Neuron (in vitro differentiated cells): Measurements from ENCODE around the gene AK4.

Experiments used
- H2AFZ ChIP-seq: one replicate; pipeline ENCODE4 v1.6.1; 2013; ENCODE audit warnings: low read depth, mild to moderate bottlenecking, inconsistent platforms, low read length, moderate library complexity
- H3K27me3 ChIP-seq: one replicate; pipeline ENCODE4 v1.6.1; 2013; ENCODE audit warnings: low read length; ENCODE audit not compliant: insufficient read depth
- H3K36me3 ChIP-seq: one replicate; pipeline ENCODE4 v1.6.1; 2013; ENCODE audit warnings: low read length; ENCODE audit not compliant: insufficient read depth
- H3K4me1 ChIP-seq: one replicate; pipeline ENCODE4 v1.6.1; 2013; ENCODE audit warnings: low read length; ENCODE audit not compliant: insufficient read depth
- H3K4me3 ChIP-seq: 2 replicates; pipeline ENCODE4 v1.5.1; 2013; ENCODE audit warnings: mild to moderate bottlenecking, low read length, moderate library complexity
- H3K9me3 ChIP-seq: one replicate; pipeline ENCODE4 v1.6.1; 2013; ENCODE audit warnings: low read length

Gene AK4

DNA sequence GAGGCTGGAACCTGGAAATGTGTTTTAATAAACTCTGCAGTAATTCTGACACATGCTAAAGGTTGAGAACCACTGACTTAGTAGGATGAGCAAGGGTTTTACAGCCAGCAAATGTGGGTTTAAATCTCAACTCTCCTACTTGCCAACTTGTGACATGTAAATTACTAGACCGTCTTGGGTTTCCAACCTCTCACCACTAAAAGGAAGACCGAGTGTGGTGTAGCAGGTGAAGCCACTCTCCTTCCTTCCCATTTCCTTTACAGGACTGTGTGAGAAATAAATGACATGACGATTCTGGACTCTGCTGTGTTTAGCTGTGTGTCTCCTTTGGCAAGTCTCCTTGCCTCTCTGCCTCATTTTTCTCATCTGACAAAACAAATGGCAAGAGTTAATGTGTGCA, 111.8 kb downstream of the AK4 start:
- H3K4me3 ChIP-seq, result no peak overlapping the region
- H3K4me1 ChIP-seq, result peaks cover 12% of the 10 kb centered on the region
- peaks cover 7% of the 10 kb centered on the region for H3K27me3 ChIP-seq

DNA sequence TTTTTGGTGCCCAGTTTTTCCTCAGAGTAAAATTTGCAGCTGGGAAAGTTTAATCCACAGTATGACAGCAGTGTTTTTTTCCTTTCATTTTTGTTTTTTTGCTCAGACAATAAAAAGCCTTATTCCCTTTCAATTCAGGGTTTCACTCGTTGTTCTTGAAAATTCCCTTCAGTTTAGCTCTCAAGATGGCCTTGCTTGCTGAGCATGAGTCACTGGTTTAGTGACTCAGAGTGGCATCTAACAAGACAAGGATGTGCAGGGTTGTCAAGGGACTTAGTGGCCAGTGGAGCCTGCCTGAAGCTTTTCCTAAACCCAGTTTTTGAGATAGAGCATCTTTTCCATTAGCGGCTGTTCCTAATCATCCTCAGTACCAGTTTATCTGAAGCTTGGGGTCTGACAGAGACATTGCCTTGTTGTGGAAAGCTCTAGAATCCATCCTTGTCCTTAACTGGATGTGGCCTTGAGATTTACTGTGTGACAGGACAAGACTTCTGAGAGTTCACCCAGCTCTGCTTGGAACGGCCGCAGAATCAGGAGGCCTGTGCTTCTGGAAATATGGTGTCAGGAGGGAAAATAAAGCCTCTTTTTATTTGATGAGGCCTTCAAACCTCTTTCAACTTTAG, 113.0 kb downstream of the AK4 start:
- Histone ChIP-seq H3K9me3 (no peaks in the 10 kb centered on the region), H2AFZ (no peak overlapping the region)

More for the DNA sequence above, 111.8 kb downstream of the AK4 start:
- H3K9me3 ChIP-seq, result no peaks in the 10 kb centered on the region
- H2AFZ ChIP-seq, result no peak overlapping the region
- H3K36me3 ChIP-seq, result no peaks in the 10 kb centered on the region

DNA sequence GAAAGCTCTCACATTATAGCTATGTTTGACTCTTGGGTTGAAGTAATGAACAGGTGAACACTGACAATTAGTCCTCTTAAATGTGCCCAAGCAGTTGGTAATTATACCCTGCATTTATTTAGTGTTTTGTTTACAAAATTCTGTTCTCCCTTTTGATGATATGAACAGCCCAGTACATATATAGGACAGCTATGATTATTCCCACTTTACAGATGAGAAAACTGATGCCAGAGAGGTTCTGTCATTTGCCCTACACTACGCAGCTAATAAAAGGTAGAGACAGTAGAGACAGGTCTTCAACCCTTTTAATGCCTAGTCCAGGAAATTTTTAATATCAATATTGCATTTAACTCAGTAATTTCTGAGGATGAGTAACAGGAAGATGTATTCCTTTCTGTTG, 115.3 kb downstream of the AK4 start:
- Histone ChIP-seq H3K27me3 (peaks cover 33% of the 10 kb centered on the region), H3K9me3 (no peaks in the 10 kb centered on the region), H3K36me3 (no peaks in the 10 kb centered on the region), H3K4me3 (no peak overlapping the region), H2AFZ (no peak overlapping the region), H3K4me1 (peaks cover 17% of the 10 kb centered on the region)

More for the DNA sequence above, 113.0 kb downstream of the AK4 start:
- peaks cover 15% of the 10 kb centered on the region for H3K27me3 ChIP-seq
- no peaks in the 10 kb centered on the region for H3K36me3 ChIP-seq
- peaks cover 13% of the 10 kb centered on the region for H3K4me1 ChIP-seq
- no peak overlapping the region for H3K4me3 ChIP-seq

DNA sequence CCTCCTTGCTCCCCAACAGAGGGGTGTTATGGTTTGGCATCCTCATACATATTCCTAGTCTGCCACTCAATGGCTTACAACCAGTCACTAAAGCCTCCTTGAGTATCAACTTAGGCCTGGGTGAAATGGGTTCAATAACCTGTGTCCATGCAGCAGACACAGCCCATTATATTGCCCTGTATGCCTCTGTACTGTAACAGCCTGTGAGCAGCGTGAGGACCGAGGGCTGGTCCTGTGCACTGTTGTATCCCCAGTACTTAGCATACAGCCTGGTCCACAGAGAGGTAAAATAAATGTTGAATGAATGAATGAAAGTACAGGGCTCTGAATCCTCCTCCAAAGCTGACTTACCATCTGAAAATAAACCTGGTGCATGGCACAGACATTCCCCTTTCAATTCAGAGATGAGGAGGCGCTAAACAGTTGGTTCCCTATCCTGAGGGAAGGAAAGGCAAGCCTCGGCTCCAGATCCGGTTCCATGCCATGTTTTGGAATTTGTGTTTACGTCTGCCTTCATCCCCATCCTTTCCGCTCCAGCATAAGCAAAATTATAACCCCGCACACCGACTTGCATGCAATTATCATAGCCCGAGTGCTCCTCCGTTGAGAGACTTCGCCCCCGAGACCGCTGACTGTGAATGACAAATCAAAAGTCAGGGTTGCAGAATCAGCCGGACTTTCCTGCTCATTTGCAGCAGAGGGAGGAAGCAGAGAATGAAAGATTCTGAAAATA, 116.4 kb downstream of the AK4 start:
- peaks cover 33% of the 10 kb centered on the region for H3K27me3 ChIP-seq
- H3K9me3 ChIP-seq, result no peaks in the 10 kb centered on the region
- H3K4me1 ChIP-seq, result peaks cover 17% of the 10 kb centered on the region
- peak overlapping the region; percentile 22 for H3K4me3 ChIP-seq
- no peaks in the 10 kb centered on the region for H3K36me3 ChIP-seq
- no peak overlapping the region for H2AFZ ChIP-seq

DNA sequence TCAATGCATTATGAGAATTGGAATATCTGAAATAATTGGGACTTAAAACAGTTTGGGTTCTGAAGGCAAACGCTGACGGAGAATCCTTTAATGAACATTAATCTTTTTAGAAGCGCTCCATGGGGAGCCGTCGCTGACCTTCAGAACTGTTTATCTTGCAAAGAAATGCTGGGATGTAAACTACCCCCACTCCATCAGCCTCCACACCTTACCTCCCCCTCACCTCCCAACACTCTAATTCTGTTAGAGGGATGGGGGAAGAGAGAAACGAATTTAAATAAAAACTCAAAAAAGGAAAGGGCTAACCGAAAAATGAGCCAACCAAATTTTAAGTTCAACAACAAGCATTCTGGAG, 117.3 kb downstream of the AK4 start:
- Histone ChIP-seq H3K36me3 (no peaks in the 10 kb centered on the region), H3K9me3 (no peaks in the 10 kb centered on the region), H3K4me1 (peaks cover 17% of the 10 kb centered on the region), H2AFZ (peak overlapping the region; percentile 97), H3K4me3 (peak overlapping the region; percentile 55), H3K27me3 (peaks cover 34% of the 10 kb centered on the region)

DNA sequence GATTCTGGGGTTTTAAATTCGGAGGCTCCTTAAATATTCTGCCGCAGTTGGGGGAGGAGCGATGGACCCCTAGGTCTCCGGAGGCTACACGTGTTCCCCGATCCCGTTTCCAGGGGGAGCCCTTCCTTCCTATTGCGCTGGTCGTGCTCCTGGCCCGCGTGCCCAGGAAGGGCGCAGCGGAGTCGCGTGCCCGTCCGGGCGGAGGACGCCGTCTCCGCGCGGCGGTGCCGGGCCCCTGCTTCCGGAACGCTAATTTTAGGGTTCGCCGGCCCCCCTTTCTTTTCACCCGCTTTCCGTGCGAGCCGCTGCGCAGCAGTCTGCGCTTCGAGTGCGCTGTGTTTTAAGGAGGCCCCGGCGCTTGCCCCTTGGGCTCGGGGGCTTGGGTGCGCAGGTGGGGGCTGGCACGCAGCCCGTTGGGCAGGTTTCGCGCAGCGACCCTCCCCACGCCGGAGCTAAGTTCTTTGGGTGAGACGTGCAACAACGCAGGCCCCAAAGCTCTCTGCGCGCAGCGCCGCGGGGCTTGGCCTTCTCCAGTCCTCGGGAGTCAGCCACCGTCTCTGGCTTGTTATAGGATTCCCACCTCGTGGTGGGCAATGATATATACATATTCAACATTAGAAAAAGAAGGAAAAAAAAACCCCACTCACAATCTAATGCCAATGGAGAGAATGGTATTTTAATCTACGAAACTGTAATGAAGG, 117.8 kb downstream of the AK4 start:
- Histone ChIP-seq H2AFZ (peak overlapping the region; percentile 97), H3K36me3 (no peaks in the 10 kb centered on the region), H3K9me3 (no peaks in the 10 kb centered on the region), H3K4me1 (peaks cover 17% of the 10 kb centered on the region), H3K4me3 (peak overlapping the region; percentile 55), H3K27me3 (peaks cover 34% of the 10 kb centered on the region)

DNA sequence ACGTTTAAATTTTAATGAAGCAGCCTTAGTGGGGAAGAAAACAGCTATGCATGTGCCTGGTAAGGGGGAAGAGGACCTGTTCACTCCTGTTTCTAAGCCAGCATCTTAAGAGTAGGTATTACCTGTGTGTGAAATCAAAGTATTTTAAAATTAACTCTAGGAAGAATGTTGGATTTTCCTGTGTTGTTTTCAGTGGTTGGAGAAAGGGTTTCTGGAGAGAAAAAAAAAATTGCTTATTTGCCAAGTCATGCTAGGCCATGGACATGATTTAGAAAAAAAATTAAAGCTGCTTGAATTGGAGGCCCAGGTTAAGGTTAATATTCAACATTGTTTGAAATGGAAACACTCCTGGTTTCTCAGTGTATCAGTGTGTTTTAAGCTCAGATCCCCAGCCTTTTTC, 118.5 kb downstream of the AK4 start:
- Histone ChIP-seq H3K27me3 (peaks cover 34% of the 10 kb centered on the region), H2AFZ (no peak overlapping the region), H3K36me3 (no peaks in the 10 kb centered on the region), H3K9me3 (no peaks in the 10 kb centered on the region), H3K4me3 (peak overlapping the region; percentile 55), H3K4me1 (peaks cover 17% of the 10 kb centered on the region)

DNA sequence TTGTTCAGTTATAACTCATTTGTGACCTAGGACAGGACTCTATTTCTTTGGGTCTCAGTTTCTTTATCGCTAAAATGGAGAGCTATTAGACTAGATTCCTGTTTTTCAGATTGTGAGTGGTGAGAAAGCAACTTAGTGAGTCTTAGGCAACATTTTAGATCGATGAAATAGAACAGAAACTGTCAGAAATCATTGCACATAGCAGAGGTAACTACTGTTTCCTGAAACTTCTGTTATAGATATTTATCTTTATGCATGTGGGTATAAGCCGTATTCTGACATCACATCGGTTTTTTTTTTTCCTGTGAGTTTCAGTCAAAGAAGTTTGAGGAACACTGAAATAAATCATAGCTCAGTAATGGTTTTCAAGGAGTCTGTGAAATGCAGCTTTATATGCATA, 119.3 kb downstream of the AK4 start:
- Histone ChIP-seq H3K36me3 (no peaks in the 10 kb centered on the region), H2AFZ (no peak overlapping the region), H3K27me3 (peaks cover 34% of the 10 kb centered on the region), H3K4me1 (peaks cover 17% of the 10 kb centered on the region), H3K4me3 (no peak overlapping the region), H3K9me3 (no peaks in the 10 kb centered on the region)

DNA sequence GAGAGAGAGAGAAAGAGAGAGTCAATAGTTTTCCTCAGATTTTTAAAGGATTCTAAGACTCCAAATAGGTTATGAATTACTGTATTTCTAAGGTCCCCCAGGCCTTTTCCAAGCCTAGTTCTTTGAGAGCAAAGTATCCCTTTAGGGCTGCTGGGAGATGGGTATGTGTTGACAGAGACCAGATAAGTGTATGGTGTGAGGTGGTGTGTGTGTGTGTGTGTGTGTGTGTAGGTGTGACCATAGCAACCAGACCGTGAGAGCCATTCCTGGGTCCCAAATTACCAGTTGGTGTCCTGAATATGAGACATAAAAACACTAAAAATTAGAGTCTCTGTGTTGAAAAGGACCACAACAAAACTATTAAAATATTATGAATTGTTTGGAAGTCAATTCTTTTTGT, 119.7 kb downstream of the AK4 start:
- no peaks in the 10 kb centered on the region for H3K36me3 ChIP-seq
- H3K27me3 ChIP-seq, result peaks cover 34% of the 10 kb centered on the region
- no peaks in the 10 kb centered on the region for H3K9me3 ChIP-seq

DNA sequence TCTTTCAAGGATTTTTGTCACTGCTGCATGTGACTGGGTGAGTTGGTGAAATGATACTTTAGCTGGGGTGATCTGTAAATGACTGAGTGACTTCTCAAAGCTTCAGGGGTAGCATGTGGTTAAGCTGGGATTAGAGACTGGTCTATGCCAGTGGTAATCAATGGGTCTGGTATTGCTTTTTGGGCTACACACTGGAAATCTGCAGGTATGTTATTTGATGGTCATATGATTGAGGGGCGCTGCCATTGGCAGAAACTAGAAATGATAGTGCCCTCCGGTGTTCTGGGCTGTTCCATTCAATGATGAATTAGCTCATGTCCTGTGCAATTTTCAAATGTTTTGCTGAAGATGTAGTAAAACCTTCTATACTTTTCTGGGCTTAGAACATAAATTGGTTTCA, 121.6 kb downstream of the AK4 start:
- Histone ChIP-seq H3K4me3 (no peak overlapping the region), H3K4me1 (peaks cover 16% of the 10 kb centered on the region), H3K27me3 (peaks cover 31% of the 10 kb centered on the region), H3K36me3 (no peaks in the 10 kb centered on the region), H2AFZ (no peak overlapping the region), H3K9me3 (no peaks in the 10 kb centered on the region)

More for the DNA sequence above, 119.7 kb downstream of the AK4 start:
- peaks cover 17% of the 10 kb centered on the region for H3K4me1 ChIP-seq
- H2AFZ ChIP-seq, result no peak overlapping the region
- no peak overlapping the region for H3K4me3 ChIP-seq

DNA sequence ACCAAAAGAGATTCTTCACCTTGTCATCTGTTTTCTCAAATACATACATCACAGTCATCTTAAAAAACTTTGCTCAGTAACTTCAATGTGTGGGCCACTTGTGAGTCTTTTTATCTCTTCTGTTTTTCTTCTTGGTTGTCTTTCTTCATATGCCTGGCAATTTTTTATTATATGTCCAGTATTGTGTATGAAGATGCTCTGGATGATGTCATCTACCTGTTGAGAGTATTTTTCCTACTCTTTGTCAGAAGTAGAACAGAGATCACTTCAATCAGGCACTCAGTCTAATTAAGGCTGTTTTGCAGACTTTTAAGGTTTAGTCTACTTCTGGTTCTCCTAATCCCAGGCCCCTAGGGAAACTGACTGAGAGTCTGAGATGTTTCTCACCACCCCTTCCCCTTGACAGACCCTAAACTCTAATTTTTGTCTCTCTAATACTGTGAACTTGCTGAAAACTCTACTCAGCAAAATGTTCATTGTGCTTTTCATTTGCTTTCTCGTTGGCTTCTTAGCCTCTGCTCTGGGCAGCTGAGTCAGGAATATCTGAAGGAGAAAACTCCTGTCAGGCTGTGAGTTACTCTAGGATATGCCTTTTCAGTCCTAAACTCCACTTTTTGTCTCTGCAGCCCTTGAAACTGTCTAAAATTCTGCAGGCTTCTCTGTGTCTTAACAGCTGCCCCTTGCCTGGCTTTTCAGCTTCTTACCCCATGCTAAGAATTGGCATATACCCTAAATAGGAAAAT, 128.4 kb downstream of the AK4 start:
- no peaks in the 10 kb centered on the region for H3K4me1 ChIP-seq
- no peaks in the 10 kb centered on the region for H3K36me3 ChIP-seq
- peaks cover 23% of the 10 kb centered on the region for H3K27me3 ChIP-seq
- no peak overlapping the region for H2AFZ ChIP-seq
- no peak overlapping the region for H3K4me3 ChIP-seq
- H3K9me3 ChIP-seq, result no peaks in the 10 kb centered on the region

DNA sequence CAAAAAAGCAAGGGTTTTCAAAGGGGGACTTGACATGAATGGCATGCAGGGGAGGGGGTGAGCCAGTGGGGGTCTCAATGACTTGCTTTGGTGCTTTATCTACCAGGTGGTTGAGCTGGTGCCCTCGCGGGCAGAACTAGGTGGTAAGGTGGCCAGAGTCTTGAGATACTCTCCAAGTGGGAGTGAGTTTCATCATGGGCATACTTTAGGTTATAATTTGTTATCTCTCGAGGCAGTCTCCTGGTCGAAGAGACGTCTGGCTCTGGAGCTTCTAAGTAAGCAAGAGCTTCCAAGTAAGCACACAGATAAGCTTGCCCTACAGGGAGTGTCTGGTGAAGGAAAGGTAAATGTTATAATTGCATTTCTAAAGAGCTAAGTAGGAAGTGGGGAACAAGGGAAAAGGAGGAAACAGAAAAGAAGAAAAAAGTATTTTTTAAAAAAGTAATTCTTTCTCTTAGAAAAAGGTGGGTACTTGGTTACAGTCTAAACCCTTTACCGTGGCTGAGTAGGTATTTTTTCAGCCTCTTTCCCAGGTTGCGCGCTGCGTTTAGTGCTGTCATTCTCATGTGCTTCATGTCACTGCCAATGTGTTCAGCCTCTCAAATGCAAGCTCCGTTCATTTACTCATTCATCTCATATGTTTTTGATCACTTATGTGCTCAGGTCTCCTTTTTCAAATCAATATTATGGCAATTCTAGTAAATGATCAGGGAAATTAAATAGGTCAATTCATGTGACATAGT, 129.8 kb downstream of the AK4 start:
- Histone ChIP-seq H3K9me3 (no peaks in the 10 kb centered on the region), H3K36me3 (no peaks in the 10 kb centered on the region), H3K4me1 (no peaks in the 10 kb centered on the region), H3K27me3 (peaks cover 23% of the 10 kb centered on the region), H2AFZ (no peak overlapping the region), H3K4me3 (no peak overlapping the region)
